K562 (cell line): ENCODE results near the gene DIAPH3.

Experiments
- CHD4 ChIP-seq: fragments of 200-600 bp; sonication (generic); IDR thresholded peaks from 3 replicates; pipeline ENCODE4 v1.6.1; 2012; ENCODE audit warnings: low read depth, mild to moderate bottlenecking, mixed read lengths, low read length, inconsistent platforms; ENCODE audit not compliant: insufficient read depth, insufficient replicate concordance, poor library complexity, severe bottlenecking
- FOXM1 ChIP-seq, 2 experiments: fragments of 450-650 bp in 1 of 2; sonication (generic) in 1 of 2; formaldehyde crosslinking in 1 of 2; IDR thresholded peaks; 2 replicates each; pipeline versions ENCODE4 v1.6.1 to v1.9.0; 2017 to 2022; ENCODE audit warnings: low read depth in 2 of 2, mild to moderate bottlenecking in 2 of 2, missing genetic modification reagents in 1 of 2, moderate library complexity in 1 of 2

DNA sequence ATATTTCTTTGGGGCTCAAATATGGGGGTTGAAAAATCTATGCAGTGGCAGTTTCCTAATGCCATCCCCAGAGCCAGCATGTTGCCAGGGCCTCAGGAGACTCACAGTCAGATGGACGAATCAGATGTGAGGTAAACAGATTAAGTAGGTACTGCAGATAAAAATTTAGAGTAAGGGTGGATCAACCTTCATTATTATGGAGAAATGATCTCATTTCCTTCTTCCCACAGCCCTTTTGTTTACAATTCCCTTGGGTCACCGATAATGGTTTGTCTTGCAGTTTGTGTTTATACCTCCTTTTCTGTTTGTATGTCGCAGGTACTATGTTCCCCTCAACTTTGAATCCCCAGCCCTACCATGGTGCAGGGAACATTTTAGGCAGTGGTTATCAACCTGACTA is 20.0 kb downstream of the DIAPH3 start:
- TF ChIP-seq CHD4: no peak
- no peak for TF ChIP-seq FOXM1 (IDR thresholded peaks at IDR 0.05; ENCODE audit: low read depth)
- no peak for TF ChIP-seq FOXM1 (CRISPR knock-in tag; IDR thresholded peaks at IDR 0.05; ENCODE audit: low read depth)
